HG03135 (cell line): ENCODE data around the gene BAG5.

ENCODE experiments used
- ATAC-seq: cut with Tn5 transposase; IDR thresholded peaks from one replicate; pipeline ENCODE4 v1.9.1; 2021; ENCODE audit warnings: mild to moderate bottlenecking, moderate library complexity; ENCODE audit not compliant: unreplicated experiment

BAG5 gene

GRCh38 chr14:103547455-103547940 lies 15.0 kb downstream of the BAG5 start:
- no peak for ATAC-seq

GRCh38 chr14:103546652-103547454 lies 15.6 kb downstream of the BAG5 start:
- no peak for ATAC-seq

- no peak for ATAC-seq
Observed at GRCh38 chr14:103545915-103546651, 16.4 kb downstream of the BAG5 start.

GRCh38 chr14:103545219-103545914 lies 17.1 kb downstream of the BAG5 start:
- ATAC-seq = no peak

- no peak for ATAC-seq
Observed at GRCh38 chr14:103544388-103545218, 17.9 kb downstream of the BAG5 start.

- ATAC-seq = no peak
Observed at GRCh38 chr14:103543721-103544387, 18.6 kb downstream of the BAG5 start.

- no peak for ATAC-seq
Observed at GRCh38 chr14:103543140-103543539, 19.3 kb downstream of the BAG5 start.

- no peak for ATAC-seq
Observed at GRCh38 chr14:103542605-103543088, 19.8 kb downstream of the BAG5 start.

GRCh38 chr14:103541709-103542604 lies 20.5 kb downstream of the BAG5 start:
- ATAC-seq = no peak

- ATAC-seq = no peak
Observed at GRCh38 chr14:103540821-103541708, 21.4 kb downstream of the BAG5 start.

GRCh38 chr14:103539056-103539825 lies 23.2 kb downstream of the BAG5 start:
- no peak for ATAC-seq

- no peak for ATAC-seq
Observed at GRCh38 chr14:103538291-103539055, 24.0 kb downstream of the BAG5 start.

- ATAC-seq = no peak
Observed at GRCh38 chr14:103537175-103537990, 25.1 kb downstream of the BAG5 start.

GRCh38 chr14:103536693-103537092 lies 25.8 kb downstream of the BAG5 start:
- ATAC-seq = no peak

- no peak for ATAC-seq
Observed at GRCh38 chr14:103535891-103536565, 26.4 kb downstream of the BAG5 start.
